ENCODE measurements around the gene CEP85L. TPM values are rescaled to one million over a fixed set of nuclear protein-coding genes. Genes with fewer than 3 reads are reported as not detected.

The CEP85L gene
- total RNA-seq, 4 donors from 2014 or later = 10.5 to 42.9 (median 17.1) TPM

- Histone ChIP-seq H3K36me3 (no peaks in the 10 kb centered on the region), H3K27ac (no peak overlapping the region), H3K4me3 (replicated peaks in 1 of 3) (no peak overlapping the region), H3K9me3 (no peaks in the 10 kb centered on the region), H3K4me1 (peaks cover 0 to 3% of the 10 kb centered on the region in 2 donors), H3K27me3 (no peaks in the 10 kb centered on the region)
- DNase-seq = no peak
- no peak for TF ChIP-seq POLR2A (IDR thresholded peaks at IDR 0.05)
- TF ChIP-seq, protein P1, sequence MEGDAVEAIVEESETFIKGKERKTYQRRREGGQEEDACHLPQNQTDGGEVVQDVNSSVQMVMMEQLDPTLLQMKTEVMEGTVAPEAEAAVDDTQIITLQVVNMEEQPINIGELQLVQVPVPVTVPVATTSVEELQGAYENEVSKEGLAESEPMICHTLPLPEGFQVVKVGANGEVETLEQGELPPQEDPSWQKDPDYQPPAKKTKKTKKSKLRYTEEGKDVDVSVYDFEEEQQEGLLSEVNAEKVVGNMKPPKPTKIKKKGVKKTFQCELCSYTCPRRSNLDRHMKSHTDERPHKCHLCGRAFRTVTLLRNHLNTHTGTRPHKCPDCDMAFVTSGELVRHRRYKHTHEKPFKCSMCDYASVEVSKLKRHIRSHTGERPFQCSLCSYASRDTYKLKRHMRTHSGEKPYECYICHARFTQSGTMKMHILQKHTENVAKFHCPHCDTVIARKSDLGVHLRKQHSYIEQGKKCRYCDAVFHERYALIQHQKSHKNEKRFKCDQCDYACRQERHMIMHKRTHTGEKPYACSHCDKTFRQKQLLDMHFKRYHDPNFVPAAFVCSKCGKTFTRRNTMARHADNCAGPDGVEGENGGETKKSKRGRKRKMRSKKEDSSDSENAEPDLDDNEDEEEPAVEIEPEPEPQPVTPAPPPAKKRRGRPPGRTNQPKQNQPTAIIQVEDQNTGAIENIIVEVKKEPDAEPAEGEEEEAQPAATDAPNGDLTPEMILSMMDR (IDR thresholded peaks at IDR 0.05) = no peak
- WGBS, 2 donors = 83 to 89% methylated on average over 4 of the region's 4 CpGs
- intact Hi-C loops (cut with DNase I) = no loop called here
These were observed 105.1 kb downstream of the CEP85L start for GRCh38 chr6:118546164-118546879.

- Histone ChIP-seq H3K4me3 (replicated peaks in 1 of 3) (no peak overlapping the region), H3K27ac (no peak overlapping the region), H3K9me3 (no peaks in the 10 kb centered on the region), H3K4me1 (no peaks in the 10 kb centered on the region), H3K36me3 (no peaks in the 10 kb centered on the region), H3K27me3 (no peaks in the 10 kb centered on the region)
- no peak for DNase-seq
- intact Hi-C loops (cut with DNase I) = no loop called here
- TF ChIP-seq, protein P1 (IDR thresholded peaks at IDR 0.05) = no peak
- no peak for TF ChIP-seq POLR2A (IDR thresholded peaks at IDR 0.05)
- 82 to 87% methylated on average over 3 of the region's 3 CpGs for WGBS, 2 donors
These were observed 107.3 kb downstream of the CEP85L start for GRCh38 chr6:118544105-118544504.

DNA sequence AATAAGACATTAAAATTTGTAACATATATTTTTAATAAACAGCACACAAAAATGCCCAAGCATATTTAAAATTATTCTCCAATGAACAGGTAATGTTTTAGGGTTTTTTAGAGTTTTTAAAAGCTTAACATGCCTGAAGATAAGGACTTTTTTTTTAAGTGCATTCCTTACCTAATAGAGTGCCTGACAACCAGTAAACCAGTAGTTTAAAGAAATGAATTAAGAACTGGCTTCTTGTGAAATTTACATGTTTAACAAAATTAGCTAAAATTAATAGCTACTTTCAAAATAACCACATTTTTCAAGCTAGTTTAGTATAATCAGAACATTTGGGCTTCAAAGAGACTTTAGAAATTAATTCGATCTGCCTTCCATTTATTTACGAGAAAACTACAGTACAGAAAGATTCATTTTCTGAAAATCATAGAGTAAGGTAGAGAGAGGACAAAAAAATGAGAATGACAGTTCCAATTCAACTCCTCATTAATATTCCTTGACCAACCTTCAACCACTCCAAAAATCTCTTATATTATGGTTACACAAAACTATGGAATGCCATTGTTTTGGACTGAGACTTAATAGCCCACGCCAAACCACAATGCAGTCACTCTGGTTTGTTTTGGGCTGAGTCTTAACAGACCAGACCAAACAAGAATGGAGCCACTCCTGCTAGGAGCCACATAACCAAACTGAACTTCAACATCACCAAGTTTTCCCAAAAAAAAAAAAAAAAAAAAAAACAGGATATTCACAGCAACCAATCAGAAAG is 109.0 kb downstream of the CEP85L start:
- Histone ChIP-seq H3K4me3 (replicated peaks in 1 of 3) (no peak overlapping the region), H3K9me3 (no peaks in the 10 kb centered on the region), H3K27me3 (no peaks in the 10 kb centered on the region), H3K4me1 (no peaks in the 10 kb centered on the region), H3K27ac (no peak overlapping the region), H3K36me3 (no peaks in the 10 kb centered on the region)
- TF ChIP-seq, protein P1 (IDR thresholded peaks at IDR 0.05) = no peak
- no peak for TF ChIP-seq POLR2A (IDR thresholded peaks at IDR 0.05)
- WGBS, 2 donors = 93 to 95% methylated on average over 3 of the region's 3 CpGs
- DNase-seq = no peak
- intact Hi-C loops (cut with DNase I) = no loop called here

GRCh38 chr6:118537574-118537973 is 113.8 kb downstream of the CEP85L start:
- 69% methylated on average over 2 of the region's 2 CpGs for WGBS, 2 donors
- no peak for TF ChIP-seq POLR2A (IDR thresholded peaks at IDR 0.05)
- TF ChIP-seq, protein P1 (IDR thresholded peaks at IDR 0.05) = no peak
- H3K36me3 ChIP-seq = no peaks in the 10 kb centered on the region
- intact Hi-C loops (cut with DNase I) = no loop called here
- no peaks in the 10 kb centered on the region for H3K9me3 ChIP-seq
- no peaks in the 10 kb centered on the region for H3K4me1 ChIP-seq
- no peak overlapping the region for H3K4me3 ChIP-seq (replicated peaks in 1 of 3)
- H3K27ac ChIP-seq = no peak overlapping the region
- no peaks in the 10 kb centered on the region for H3K27me3 ChIP-seq
- no peak for DNase-seq

GRCh38 chr6:118536478-118536877 is 114.9 kb downstream of the CEP85L start:
- Histone ChIP-seq H3K36me3 (no peaks in the 10 kb centered on the region), H3K4me3 (replicated peaks in 1 of 3) (no peak overlapping the region), H3K9me3 (no peaks in the 10 kb centered on the region), H3K27ac (no peak overlapping the region), H3K4me1 (no peaks in the 10 kb centered on the region), H3K27me3 (no peaks in the 10 kb centered on the region)
- intact Hi-C loops (cut with DNase I) = no loop called here
- no peak for DNase-seq
- WGBS, 2 donors = 92 to 98% methylated on average over 2 of the region's 2 CpGs
- TF ChIP-seq, protein P1 (IDR thresholded peaks at IDR 0.05) = no peak
- no peak for TF ChIP-seq POLR2A (IDR thresholded peaks at IDR 0.05)
